Measurements from ENCODE around the gene GLOD5.

GLOD5 gene

DNA sequence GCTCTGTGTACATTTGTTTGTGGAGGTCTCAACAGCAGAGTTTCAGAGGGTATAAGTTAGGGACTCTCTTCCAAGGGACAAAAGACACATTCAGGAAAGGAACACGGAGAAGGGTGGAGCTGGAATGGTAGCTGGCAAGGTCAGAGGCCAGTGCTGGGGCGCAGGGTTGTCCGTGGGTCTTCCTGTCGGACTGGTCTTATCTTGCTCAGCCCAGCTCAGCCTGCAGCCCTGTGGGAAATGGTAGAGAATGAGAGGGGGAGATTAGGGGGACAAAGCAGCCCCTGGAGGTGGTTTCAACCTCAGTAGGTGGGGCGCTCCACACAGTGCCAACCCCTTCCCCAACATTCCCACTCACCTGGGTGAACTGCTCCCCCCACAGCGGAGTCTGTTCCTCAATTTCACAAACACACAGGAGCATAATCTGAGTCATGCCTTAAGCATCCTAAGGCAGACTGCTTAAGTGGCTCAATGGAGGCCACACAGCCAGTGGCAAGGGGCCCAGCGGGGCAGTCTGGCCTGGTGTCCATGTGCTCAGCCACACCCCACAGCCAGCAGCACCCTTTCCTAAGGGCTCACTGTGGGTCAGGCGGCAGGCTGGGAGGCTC lies 33.5 kb downstream of the GLOD5 start:
- no peaks in the 10 kb centered on the region for H3K4me1 ChIP-seq (ENCODE audit: insufficient read depth, low read length)
- H3K27me3 ChIP-seq (ENCODE audit: insufficient read depth, low read length) = no peaks in the 10 kb centered on the region
- no peak overlapping the region for H3K27ac ChIP-seq (ENCODE audit: low read depth, low read length)
- H3K36me3 ChIP-seq (ENCODE audit: insufficient read depth, low read length) = no peaks in the 10 kb centered on the region
- H3K9me3 ChIP-seq (ENCODE audit: insufficient read depth, low read depth, low read length) = no peaks in the 10 kb centered on the region
- 81% methylated on average over 7 of the region's 8 CpGs for WGBS
- no peak overlapping the region for H3K4me3 ChIP-seq (ENCODE audit: low read length)
- H3K9ac ChIP-seq (ENCODE audit: low read depth, low read length) = no peak overlapping the region

DNA sequence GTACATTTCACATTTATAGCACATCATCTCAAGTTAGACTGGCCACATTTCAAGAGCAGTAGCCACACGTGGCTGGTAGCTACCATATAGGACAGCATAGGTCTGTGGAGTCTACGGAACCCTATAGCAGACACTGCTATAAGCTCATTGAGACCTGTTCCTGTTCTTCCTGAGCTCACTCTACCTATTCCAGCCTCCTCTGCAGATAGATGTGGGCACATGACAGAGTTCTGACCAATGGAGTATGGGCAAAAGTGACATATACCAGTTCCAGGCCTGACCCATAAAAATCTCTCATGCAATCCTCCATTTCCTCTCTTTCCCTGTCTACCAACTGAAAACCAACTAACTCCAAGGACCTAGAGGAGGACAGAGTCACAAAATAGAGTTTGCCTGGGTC lies 36.8 kb downstream of the GLOD5 start:
- no peak overlapping the region for H3K9ac ChIP-seq (ENCODE audit: low read depth, low read length)
- no peaks in the 10 kb centered on the region for H3K4me1 ChIP-seq (ENCODE audit: insufficient read depth, low read length)
- H3K4me3 ChIP-seq (ENCODE audit: low read length) = no peak overlapping the region
- H3K27me3 ChIP-seq (ENCODE audit: insufficient read depth, low read length) = no peaks in the 10 kb centered on the region
- H3K36me3 ChIP-seq (ENCODE audit: insufficient read depth, low read length) = 0 out of 2 replicates have a peak, but pooled peaks cover 2% of the 10 kb centered on the region
- H3K27ac ChIP-seq (ENCODE audit: low read depth, low read length) = no peak overlapping the region
- WGBS = 96% methylated on average over 2 of the region's 2 CpGs
- no peaks in the 10 kb centered on the region for H3K9me3 ChIP-seq (ENCODE audit: insufficient read depth, low read depth, low read length)

DNA sequence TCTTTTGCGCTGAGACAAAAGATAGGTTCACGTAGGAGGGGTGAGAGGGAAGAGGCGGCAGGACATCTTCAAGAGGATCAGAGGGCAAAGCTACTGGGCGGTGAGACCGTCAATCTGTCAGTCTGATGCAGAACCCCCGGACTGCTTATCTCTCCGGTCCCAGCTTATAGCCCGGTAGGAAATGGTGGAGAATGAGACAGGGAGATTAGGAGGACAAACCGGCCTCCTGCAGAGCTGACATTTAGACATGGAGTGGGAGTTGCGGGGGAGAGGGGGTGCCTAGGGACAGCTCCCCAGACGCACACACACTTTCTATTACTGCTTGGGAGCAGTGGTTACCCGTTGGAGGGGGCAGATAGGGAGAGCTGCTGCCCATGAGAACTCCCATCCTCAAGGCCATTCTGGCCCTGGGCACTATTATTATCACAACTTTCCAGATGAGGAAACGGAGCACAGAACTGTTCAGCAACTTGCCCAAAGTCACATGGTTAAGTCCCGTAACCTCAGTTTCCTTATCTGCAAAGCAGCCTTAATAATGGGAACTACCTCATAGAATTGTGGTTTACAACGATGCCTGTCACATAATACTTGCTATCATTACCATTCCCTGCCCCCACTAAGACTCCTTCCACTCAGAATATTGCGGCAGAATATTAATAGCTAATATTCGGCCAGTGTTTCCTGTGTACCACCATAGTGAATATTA lies 39.2 kb downstream of the GLOD5 start:
- Histone ChIP-seq H3K36me3 (ENCODE audit: insufficient read depth, low read length) (peaks cover 21% of the 10 kb centered on the region), H3K4me1 (ENCODE audit: insufficient read depth, low read length) (no peaks in the 10 kb centered on the region), H3K9ac (ENCODE audit: low read depth, low read length) (peak overlapping the region; percentile 98), H3K27me3 (ENCODE audit: insufficient read depth, low read length) (no peaks in the 10 kb centered on the region), H3K27ac (ENCODE audit: low read depth, low read length) (peak overlapping the region; percentile 97), H3K4me3 (ENCODE audit: low read length) (peak overlapping the region; percentile 89), H3K9me3 (ENCODE audit: insufficient read depth, low read depth, low read length) (no peaks in the 10 kb centered on the region)
- WGBS = 37% methylated on average over 15 of the region's 17 CpGs

DNA sequence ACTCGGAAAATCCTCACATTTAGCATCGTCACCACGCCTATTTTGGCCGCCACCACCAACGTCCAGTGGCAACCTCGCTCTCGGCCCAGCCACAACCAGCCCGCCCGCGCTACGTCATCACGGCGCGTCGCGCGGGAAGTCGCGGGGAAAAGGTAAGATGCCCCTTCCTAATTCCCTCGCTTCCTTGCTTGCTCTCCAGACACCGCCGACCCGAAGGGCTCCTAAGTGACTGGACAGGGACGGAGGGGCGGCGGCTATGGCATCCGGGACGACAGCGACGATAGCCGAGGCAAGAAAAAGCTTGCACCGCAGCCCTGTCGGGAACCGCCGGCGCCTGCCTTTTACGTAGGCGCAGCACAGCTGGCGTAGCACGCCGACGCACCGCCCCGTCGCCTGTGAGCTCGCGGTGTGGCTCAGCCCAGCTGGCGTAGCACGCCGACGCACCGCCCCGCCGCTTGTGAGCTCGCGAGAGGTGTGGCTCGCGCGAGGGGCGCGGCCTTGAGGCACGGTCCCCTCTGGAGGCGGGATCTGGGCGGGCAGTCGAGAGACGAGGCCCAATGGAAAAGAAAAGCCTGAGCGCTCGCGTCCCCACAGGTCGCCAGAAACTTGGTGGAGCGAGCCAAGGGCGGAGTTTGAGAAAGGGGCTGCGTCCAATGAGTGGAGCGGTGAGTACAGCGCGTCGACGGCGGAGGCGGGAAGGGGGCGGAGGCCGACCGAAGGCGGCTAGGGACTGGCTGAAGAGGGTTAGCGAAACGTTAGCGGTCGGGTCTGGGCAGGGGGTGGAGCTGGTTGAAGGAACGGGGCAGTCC lies 39.9 kb downstream of the GLOD5 start, which contains the start of gene HDAC6:
Gene HDAC6, plus strand, starts transcription at position 788 of the 809 bp plus-strand sequence. CDS start 626 bp downstream, outside the sequence.
- peak within 1 kb of the TSS; percentile 89 for H3K4me3 ChIP-seq (ENCODE audit: low read length)
- H3K27ac ChIP-seq (ENCODE audit: low read depth, low read length) = peak within 1 kb of the TSS; percentile 97
- peak within 1 kb of the TSS; percentile 98 for H3K9ac ChIP-seq (ENCODE audit: low read depth, low read length)
- no peaks in the 10 kb centered on the region for H3K9me3 ChIP-seq (ENCODE audit: insufficient read depth, low read depth, low read length)
- under 1% methylated on average over 89 of the region's 89 CpGs for WGBS
- peaks cover 24% of the 10 kb centered on the region for H3K36me3 ChIP-seq (ENCODE audit: insufficient read depth, low read length)
- no peaks in the 10 kb centered on the region for H3K27me3 ChIP-seq (ENCODE audit: insufficient read depth, low read length)
- no peaks in the 10 kb centered on the region for H3K4me1 ChIP-seq (ENCODE audit: insufficient read depth, low read length)

DNA sequence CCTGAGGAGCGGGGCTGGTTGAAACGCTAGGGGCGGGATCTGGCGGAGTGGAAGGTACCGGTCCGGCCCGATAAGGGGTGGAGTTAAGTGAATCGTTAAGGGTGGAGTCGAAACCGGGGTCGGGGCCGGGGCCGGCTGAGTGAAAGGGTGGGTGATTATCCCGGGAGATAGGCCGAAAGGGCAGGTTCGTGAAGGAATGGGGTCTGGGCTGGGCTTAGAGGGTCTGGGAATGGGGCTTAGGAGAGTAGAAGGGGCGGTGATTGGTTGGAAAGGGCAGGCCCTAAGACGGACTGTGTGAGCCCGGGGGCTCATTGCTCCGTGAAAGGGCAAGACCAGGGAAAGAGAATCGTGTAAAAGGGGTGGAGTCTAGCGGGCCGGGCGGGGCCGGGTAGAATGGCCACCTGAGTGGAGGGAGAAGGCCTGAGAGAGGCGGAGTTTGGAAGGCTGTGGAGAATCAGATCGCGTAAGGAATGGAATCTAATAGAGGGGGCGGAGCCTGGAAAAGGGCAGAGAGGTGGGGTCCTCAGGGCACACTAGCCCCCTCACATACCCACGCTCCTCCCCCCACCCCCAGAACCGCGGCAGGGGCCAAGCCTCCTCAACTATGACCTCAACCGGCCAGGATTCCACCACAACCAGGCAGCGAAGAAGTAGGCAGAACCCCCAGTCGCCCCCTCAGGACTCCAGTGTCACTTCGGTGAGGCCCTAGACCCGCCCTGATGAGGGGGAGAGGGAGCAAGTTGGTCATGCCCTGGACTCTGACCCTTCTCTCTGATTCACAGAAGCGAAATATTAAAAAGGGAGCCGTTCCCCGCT lies 40.8 kb downstream of the GLOD5 start:
- peak overlapping the region; percentile 96 for H3K27ac ChIP-seq (ENCODE audit: low read depth, low read length)
- WGBS = 5% methylated on average over 35 of the region's 40 CpGs

DNA sequence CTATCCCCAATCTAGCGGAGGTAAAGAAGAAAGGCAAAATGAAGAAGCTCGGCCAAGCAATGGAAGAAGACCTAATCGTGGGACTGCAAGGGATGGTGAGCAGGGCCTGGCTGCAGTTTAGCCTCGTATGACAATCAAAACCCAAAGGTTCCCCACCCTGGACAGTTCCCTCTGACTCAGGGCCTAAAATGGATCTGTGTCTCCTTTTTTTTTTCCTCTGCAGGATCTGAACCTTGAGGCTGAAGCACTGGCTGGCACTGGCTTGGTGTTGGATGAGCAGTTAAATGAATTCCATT lies 41.3 kb downstream of the GLOD5 start:
- Histone ChIP-seq H3K27me3 (ENCODE audit: insufficient read depth, low read length) (no peaks in the 10 kb centered on the region), H3K27ac (ENCODE audit: low read depth, low read length) (peak overlapping the region; percentile 96; the same call in 1 of the 2 replicates)

More for the DNA sequence above, 40.8 kb downstream of the GLOD5 start:
- Histone ChIP-seq H3K4me3 (ENCODE audit: low read length) (peak overlapping the region; percentile 83), H3K27me3 (ENCODE audit: insufficient read depth, low read length) (no peaks in the 10 kb centered on the region), H3K9ac (ENCODE audit: low read depth, low read length) (peak overlapping the region; percentile 90), H3K9me3 (ENCODE audit: insufficient read depth, low read depth, low read length) (no peaks in the 10 kb centered on the region), H3K4me1 (ENCODE audit: insufficient read depth, low read length) (no peaks in the 10 kb centered on the region), H3K36me3 (ENCODE audit: insufficient read depth, low read length) (peaks cover 30% of the 10 kb centered on the region)

DNA sequence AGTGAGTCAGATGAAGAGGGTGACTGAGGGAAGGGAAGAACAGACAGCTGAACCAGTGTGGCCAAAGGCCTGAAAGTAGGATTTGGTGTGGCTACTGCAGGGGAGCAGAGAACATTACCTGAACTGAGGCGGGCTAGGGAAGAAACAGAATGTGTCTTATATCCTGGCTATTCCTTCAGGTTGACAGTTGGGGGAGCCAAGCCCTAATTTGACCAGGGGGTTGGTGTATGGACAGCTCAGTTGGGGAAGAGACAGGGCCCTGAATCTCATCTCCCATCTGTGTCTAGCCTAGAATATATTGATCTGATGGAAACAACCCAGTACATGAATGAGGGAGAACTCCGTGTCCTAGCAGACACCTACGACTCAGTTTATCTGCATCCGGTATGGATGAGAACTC lies 44.5 kb downstream of the GLOD5 start:
- H3K27ac ChIP-seq (ENCODE audit: low read depth, low read length) = no peak overlapping the region

More for the DNA sequence above, 41.3 kb downstream of the GLOD5 start:
- Histone ChIP-seq H3K9ac (ENCODE audit: low read depth, low read length) (peak overlapping the region; percentile 90), H3K4me3 (ENCODE audit: low read length) (peak overlapping the region; percentile 83), H3K36me3 (ENCODE audit: insufficient read depth, low read length) (peaks cover 30% of the 10 kb centered on the region), H3K9me3 (ENCODE audit: insufficient read depth, low read depth, low read length) (no peaks in the 10 kb centered on the region), H3K4me1 (ENCODE audit: insufficient read depth, low read length) (no peaks in the 10 kb centered on the region)
- 65% methylated on average over 4 of the region's 4 CpGs for WGBS

DNA sequence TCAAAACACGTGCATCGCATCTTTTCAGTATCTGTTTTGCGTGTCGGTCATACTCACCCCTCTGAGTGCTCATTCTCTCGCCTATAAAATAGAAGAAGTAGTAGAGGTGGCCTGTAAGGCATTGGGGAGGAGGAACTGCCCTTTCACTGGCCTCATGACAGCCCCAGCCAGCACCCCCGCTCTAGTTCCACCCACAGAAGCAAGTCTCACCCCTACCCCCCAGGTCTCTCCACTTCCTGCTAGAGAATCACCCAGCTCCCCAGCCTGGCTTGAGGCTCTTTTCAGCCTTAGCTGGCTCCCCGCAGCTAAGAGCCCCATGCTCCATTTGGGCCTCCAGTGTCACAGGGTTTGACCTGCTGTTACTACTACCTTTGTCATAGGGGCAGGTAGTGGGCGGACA lies 52.1 kb downstream of the GLOD5 start:
- no peaks in the 10 kb centered on the region for H3K4me1 ChIP-seq (ENCODE audit: insufficient read depth, low read length)
- no peak overlapping the region for H3K27ac ChIP-seq (ENCODE audit: low read depth, low read length)
- peaks cover 8% of the 10 kb centered on the region for H3K36me3 ChIP-seq (ENCODE audit: insufficient read depth, low read length)
- no peak overlapping the region for H3K4me3 ChIP-seq (ENCODE audit: low read length)
- no peaks in the 10 kb centered on the region for H3K27me3 ChIP-seq (ENCODE audit: insufficient read depth, low read length)
- no peak overlapping the region for H3K9ac ChIP-seq (ENCODE audit: low read depth, low read length)
- no peaks in the 10 kb centered on the region for H3K9me3 ChIP-seq (ENCODE audit: insufficient read depth, low read depth, low read length)
- WGBS = 96% methylated on average over 8 of the region's 8 CpGs

More for the DNA sequence above, 44.5 kb downstream of the GLOD5 start:
- Histone ChIP-seq H3K27me3 (ENCODE audit: insufficient read depth, low read length) (no peaks in the 10 kb centered on the region), H3K9ac (ENCODE audit: low read depth, low read length) (no peak overlapping the region), H3K36me3 (ENCODE audit: insufficient read depth, low read length) (peaks cover 30% of the 10 kb centered on the region), H3K4me1 (ENCODE audit: insufficient read depth, low read length) (no peaks in the 10 kb centered on the region), H3K4me3 (ENCODE audit: low read length) (no peak overlapping the region), H3K9me3 (ENCODE audit: insufficient read depth, low read depth, low read length) (no peaks in the 10 kb centered on the region)
- WGBS = 88% methylated on average over 4 of the region's 4 CpGs

DNA sequence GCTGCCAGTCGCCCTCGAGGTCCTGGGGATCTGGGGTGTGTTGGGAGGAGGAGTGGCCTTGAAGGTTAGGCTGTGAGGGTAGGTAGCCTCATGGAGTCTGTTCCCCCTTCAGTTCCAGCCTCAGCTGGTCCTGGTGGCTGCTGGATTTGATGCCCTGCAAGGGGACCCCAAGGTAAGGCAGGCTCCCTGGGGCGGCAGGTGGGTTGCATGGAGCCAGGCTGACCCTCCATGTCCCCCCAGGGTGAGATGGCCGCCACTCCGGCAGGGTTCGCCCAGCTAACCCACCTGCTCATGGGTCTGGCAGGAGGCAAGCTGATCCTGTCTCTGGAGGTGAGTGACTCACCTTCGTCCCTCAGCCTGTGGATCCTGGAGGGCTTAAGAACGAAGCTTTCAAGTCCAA lies 53.2 kb downstream of the GLOD5 start:
- Histone ChIP-seq H3K9ac (ENCODE audit: low read depth, low read length) (no peak overlapping the region), H3K27ac (ENCODE audit: low read depth, low read length) (no peak overlapping the region), H3K9me3 (ENCODE audit: insufficient read depth, low read depth, low read length) (no peaks in the 10 kb centered on the region), H3K4me1 (ENCODE audit: insufficient read depth, low read length) (no peaks in the 10 kb centered on the region), H3K27me3 (ENCODE audit: insufficient read depth, low read length) (no peaks in the 10 kb centered on the region), H3K4me3 (ENCODE audit: low read length) (no peak overlapping the region), H3K36me3 (ENCODE audit: insufficient read depth, low read length) (peaks cover 8% of the 10 kb centered on the region)
- 88% methylated on average over 8 of the region's 8 CpGs for WGBS

DNA sequence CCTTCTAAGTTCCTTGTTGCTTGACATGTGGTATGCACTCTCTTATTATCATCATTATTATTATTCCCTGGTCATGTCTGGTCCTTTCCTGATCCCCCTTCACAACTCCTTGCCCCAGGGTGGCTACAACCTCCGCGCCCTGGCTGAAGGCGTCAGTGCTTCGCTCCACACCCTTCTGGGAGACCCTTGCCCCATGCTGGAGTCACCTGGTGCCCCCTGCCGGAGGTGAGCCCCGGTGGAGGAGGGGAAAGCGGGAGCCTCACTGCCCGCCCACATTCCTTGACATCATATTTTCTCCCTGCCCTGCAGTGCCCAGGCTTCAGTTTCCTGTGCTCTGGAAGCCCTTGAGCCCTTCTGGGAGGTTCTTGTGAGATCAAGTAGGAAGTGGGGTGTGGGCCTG lies 53.7 kb downstream of the GLOD5 start:
- H3K4me3 ChIP-seq (ENCODE audit: low read length) = no peak overlapping the region
- H3K4me1 ChIP-seq (ENCODE audit: insufficient read depth, low read length) = no peaks in the 10 kb centered on the region
- no peak overlapping the region for H3K27ac ChIP-seq (ENCODE audit: low read depth, low read length)
- no peaks in the 10 kb centered on the region for H3K27me3 ChIP-seq (ENCODE audit: insufficient read depth, low read length)
- peaks cover 13% of the 10 kb centered on the region for H3K36me3 ChIP-seq (ENCODE audit: insufficient read depth, low read length)
- WGBS = 94% methylated on average over 8 of the region's 8 CpGs
- no peak overlapping the region for H3K9ac ChIP-seq (ENCODE audit: low read depth, low read length)
- H3K9me3 ChIP-seq (ENCODE audit: insufficient read depth, low read depth, low read length) = no peaks in the 10 kb centered on the region
